GM12878 (cell line): ENCODE data around the gene NEK2. TPM values are rescaled to one million over a fixed set of nuclear protein-coding genes. Genes with fewer than 3 reads are reported as not detected.

ENCODE experiments used
- ATAC-seq: fragments of 200-7000 bp; cut with Tn5 transposase; 3 replicates; pipeline ENCODE4 v1.9.1; 2020; ENCODE audit warnings: mild to moderate bottlenecking, moderate library complexity
- BruUV-seq: library from RNA; stranded (reverse); fragments of 400-500 nt; replicated peaks from 2 replicates; lab custom pipeline; 2021; lab: Mats Ljungman, UMichigan
- CTCF ChIA-PET: fragments of 300-600 bp; sonication (Branson Sonifier 250); formaldehyde crosslinking; extraction: SDS; loops from one replicate; lab custom pipeline; 2021; ENCODE audit warnings: inconsistent platforms; lab: Yijun Ruan, JAX
- POLR2A ChIA-PET: fragments of 350-600 bp; formaldehyde crosslinking; extraction: SDS; loops from one replicate; lab custom pipeline; 2021; ENCODE audit warnings: inconsistent platforms; lab: Charles Lee
- RAD21 ChIA-PET: fragments of 300-600 bp; sonication (Branson Sonifier 250); formaldehyde crosslinking; loops from one replicate; lab custom pipeline; 2023; ENCODE audit warnings: antibody characterized with exemption; ENCODE audit not compliant: unreplicated experiment; lab: Charles Lee
- SMC1A ChIA-PET: fragments of 300-600 bp; sonication (Branson Sonifier 250); formaldehyde crosslinking; loops from one replicate; lab custom pipeline; 2023; ENCODE audit not compliant: unreplicated experiment, uncharacterized antibody; lab: Charles Lee
- DNase-seq: peaks from one replicate; pipeline ENCODE4 v3.0.0-alpha.2; 2011; ENCODE audit warnings: low read depth, low spot score
- FAIRE-seq: peaks from 3 replicates; lab custom pipeline; 2011; peaks lifted over from hg19 to GRCh38; lab: Jason Lieb, UNC
- H2AFZ ChIP-seq: 2 replicates; pipeline ENCODE4 v1.6.0; 2011; ENCODE audit warnings: low read depth, low read length, control low read depth; ENCODE audit not compliant: control insufficient read depth
- H3K27ac ChIP-seq: 2 replicates; pipeline ENCODE4 v1.5.1; 2011; ENCODE audit warnings: control low read depth; ENCODE audit not compliant: control insufficient read depth, insufficient read depth
- H3K27me3 ChIP-seq, 2 experiments: replicated peaks in 1 of 2; 2 replicates each; pipeline versions ENCODE4 v1.6.0 to v1.6.1; 2011; ENCODE audit warnings: low read length in 1 of 2; ENCODE audit not compliant: control insufficient read depth in 2 of 2, insufficient read depth in 2 of 2
- H3K36me3 ChIP-seq, 2 experiments: 2 replicates each; pipeline ENCODE4 v1.5.1; 2011; ENCODE audit warnings: low read length in 1 of 2; ENCODE audit not compliant: control insufficient read depth in 2 of 2, insufficient read depth in 2 of 2
- H3K4me1 ChIP-seq: 2 replicates; pipeline ENCODE4 v1.6.1; 2011; ENCODE audit warnings: mild to moderate bottlenecking, low read length, moderate library complexity, mixed read lengths; ENCODE audit not compliant: control insufficient read depth, insufficient read depth
- H3K4me2 ChIP-seq: 2 replicates; pipeline ENCODE4 v1.6.0; 2011; ENCODE audit warnings: control low read depth; ENCODE audit not compliant: control insufficient read depth, insufficient read depth
- H3K4me3 ChIP-seq: fragments of 200-600 bp; sonication (generic); 2 replicates; pipeline ENCODE4 v1.5.1; 2016
- H3K79me2 ChIP-seq: 2 replicates; pipeline ENCODE4 v1.6.0; 2011; ENCODE audit warnings: low read length; ENCODE audit not compliant: control insufficient read depth, insufficient read depth
- H3K9ac ChIP-seq: 2 replicates; pipeline ENCODE4 v1.8.0; 2011; ENCODE audit warnings: low read length, control low read depth, mixed read lengths; ENCODE audit not compliant: control insufficient read depth, insufficient read depth
- H3K9me3 ChIP-seq: replicated peaks from 3 replicates; pipeline ENCODE4 v1.5.1; 2011; ENCODE audit warnings: mild to moderate bottlenecking, low read length; ENCODE audit not compliant: control insufficient read depth, insufficient read depth
- H4K20me1 ChIP-seq: 2 replicates; pipeline ENCODE4 v1.6.0; 2011; ENCODE audit not compliant: control insufficient read depth, insufficient read depth
- CHD4 ChIP-seq: fragments of 200-600 bp; sonication (generic); IDR thresholded peaks from 2 replicates; pipeline ENCODE4 v1.6.1; 2016; ENCODE audit warnings: mild to moderate bottlenecking
- GABPA ChIP-seq: IDR thresholded peaks from 2 replicates; pipeline ENCODE4 v1.6.1; 2014; ENCODE audit warnings: antibody characterized with exemption, low read depth, mild to moderate bottlenecking, inconsistent platforms
- HDAC2 ChIP-seq: fragments of 200-600 bp; sonication (generic); IDR thresholded peaks from 2 replicates; pipeline ENCODE4 v1.6.1; 2017
- HDGF ChIP-seq: fragments of 450-650 bp; IDR thresholded peaks from 2 replicates; pipeline ENCODE4 v1.6.1; 2016; ENCODE audit warnings: antibody characterized with exemption
- KLF5 ChIP-seq: fragments of 450-650 bp; IDR thresholded peaks from 2 replicates; pipeline ENCODE4 v1.6.1; 2014; ENCODE audit warnings: mild to moderate bottlenecking; ENCODE audit not compliant: partially characterized antibody
- NBN ChIP-seq: fragments of 450-650 bp; IDR thresholded peaks from 2 replicates; pipeline ENCODE4 v1.6.1; 2016
- NR2C2 ChIP-seq: IDR thresholded peaks from 2 replicates; pipeline ENCODE4 v1.6.1; 2011; ENCODE audit warnings: borderline replicate concordance, low read depth; ENCODE audit not compliant: control insufficient read depth, insufficient read length
- PAX8 ChIP-seq: fragments of 450-650 bp; IDR thresholded peaks from 2 replicates; pipeline ENCODE4 v1.6.1; 2017; ENCODE audit warnings: mild to moderate bottlenecking, moderate library complexity
- SREBF1 ChIP-seq: IDR thresholded peaks from 2 replicates; pipeline ENCODE4 v1.6.1; 2012; ENCODE audit warnings: mild to moderate bottlenecking, low read length
- YY1 ChIP-seq: IDR thresholded peaks from 2 replicates; pipeline ENCODE4 v1.6.1; 2011; ENCODE audit warnings: low read depth, mild to moderate bottlenecking, low read length
- ZNF24 ChIP-seq: fragments of 450-650 bp; IDR thresholded peaks from 2 replicates; pipeline ENCODE4 v1.6.1; 2017; ENCODE audit warnings: antibody characterized with exemption, mild to moderate bottlenecking
- ZNF274 ChIP-seq: IDR thresholded peaks from one replicate; pipeline ENCODE4 v1.8.0; 2011; ENCODE audit not compliant: insufficient read length, insufficient read depth
- WGBS: methylation state at CpG from one replicate; pipeline ENCODE4 v1.1.6; 2016; ENCODE audit warnings: low lambda C conversion rate; ENCODE audit not compliant: insufficient replicate concordance, insufficient coverage; ENCODE audit errors: missing lambda C conversion rate; 5-methylcytosine and 5-hydroxymethylcytosine counted together
- in situ Hi-C: fragments of 300-500 bp; cut with MboI; formaldehyde crosslinking; loops from 9 replicates; pipeline ENCODE4 v1.14.3; 2018; ENCODE audit warnings: mixed read lengths
- intact Hi-C: fragments of 100-400 bp; cut with micrococcal nuclease; formaldehyde crosslinking; loops from one replicate; pipeline ENCODE4 v1.14.2; 2022; ENCODE audit not compliant: unreplicated experiment
- polyA plus RNA-seq, 11 experiments: library from polyadenylated mRNA; depleted of rRNA in 4 of 11; unstranded in 6 of 11; stranded (reverse) in 5 of 11; fragments of >200 nt; fragmentation: Nextera tagmentation in 4 of 11; fragmentation: Illumina TruSeq in 1 of 11; extraction: Ambion mirVana in 4 of 11; extraction: Trizol in 1 of 11; gene quantifications; 1 replicate in 1 of 11; 2 replicates in 10 of 11; pipeline versions ENCODE4 v1.2.1 to v1.2.3, GENCODE V29; 2011 to 2016; ENCODE audit warnings: inconsistent platforms in 2 of 11, missing spikeins in 2 of 11, low read depth in 1 of 11
- total RNA-seq, 4 experiments: library from RNA; depleted of rRNA in 3 of 4; stranded (reverse); fragments of >200 nt in 3 of 4; fragmentation: Illumina TruSeq in 1 of 4; extraction: Trizol in 1 of 4; gene quantifications; 2 replicates each; pipeline versions ENCODE4 v1.2.1 to v1.2.3, GENCODE V29; 2013 to 2021
- TF ChIP-seq, protein P1 (sequence below): fragments of 450-650 bp; IDR thresholded peaks from 2 replicates; pipeline ENCODE4 v1.6.1; 2018; ENCODE audit warnings: borderline replicate concordance, mild to moderate bottlenecking; ENCODE audit not compliant: partially characterized antibody
- TF ChIP-seq, protein P2 (sequence below): fragments of 450-650 bp; IDR thresholded peaks from 2 replicates; pipeline ENCODE4 v1.6.1; 2016; ENCODE audit warnings: mild to moderate bottlenecking
- TF ChIP-seq, protein P3 (sequence below): IDR thresholded peaks from 2 replicates; pipeline ENCODE4 v1.6.1; 2012; ENCODE audit warnings: low read depth, low read length, improper control_type of control experiment

The NEK2 gene
- total and polyA plus RNA-seq, 10 of the 15 experiments (the other 5 are each of a cell fraction or from before 2014, with no cell fraction given): 16.7 to 49.7 (median 36.9) TPM

DNA sequence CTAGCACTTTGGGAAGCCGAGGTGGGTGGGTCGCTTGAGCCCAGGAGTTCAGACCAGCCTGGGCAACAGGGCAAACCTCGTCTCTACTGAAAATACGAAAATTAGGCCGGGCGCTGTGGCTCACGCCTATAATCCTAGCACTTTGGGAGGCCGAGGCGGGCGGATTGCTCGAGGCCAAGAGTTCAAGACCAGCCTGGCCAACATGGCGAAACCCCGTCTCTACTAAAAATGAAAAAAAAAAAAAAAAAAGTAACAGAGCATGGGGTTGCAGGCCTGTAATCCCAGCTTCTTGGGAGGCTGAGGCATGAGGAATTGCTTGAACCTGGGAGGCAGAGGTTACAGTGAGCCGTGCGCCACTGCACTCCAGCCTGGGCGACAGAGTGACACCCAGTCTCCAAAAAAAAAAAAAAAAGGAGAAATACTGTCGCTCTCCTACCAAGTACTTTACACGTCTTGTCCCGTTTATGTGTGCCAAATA, 724 bp upstream of the NEK2 start (continued):
- TF ChIP-seq, protein P1, sequence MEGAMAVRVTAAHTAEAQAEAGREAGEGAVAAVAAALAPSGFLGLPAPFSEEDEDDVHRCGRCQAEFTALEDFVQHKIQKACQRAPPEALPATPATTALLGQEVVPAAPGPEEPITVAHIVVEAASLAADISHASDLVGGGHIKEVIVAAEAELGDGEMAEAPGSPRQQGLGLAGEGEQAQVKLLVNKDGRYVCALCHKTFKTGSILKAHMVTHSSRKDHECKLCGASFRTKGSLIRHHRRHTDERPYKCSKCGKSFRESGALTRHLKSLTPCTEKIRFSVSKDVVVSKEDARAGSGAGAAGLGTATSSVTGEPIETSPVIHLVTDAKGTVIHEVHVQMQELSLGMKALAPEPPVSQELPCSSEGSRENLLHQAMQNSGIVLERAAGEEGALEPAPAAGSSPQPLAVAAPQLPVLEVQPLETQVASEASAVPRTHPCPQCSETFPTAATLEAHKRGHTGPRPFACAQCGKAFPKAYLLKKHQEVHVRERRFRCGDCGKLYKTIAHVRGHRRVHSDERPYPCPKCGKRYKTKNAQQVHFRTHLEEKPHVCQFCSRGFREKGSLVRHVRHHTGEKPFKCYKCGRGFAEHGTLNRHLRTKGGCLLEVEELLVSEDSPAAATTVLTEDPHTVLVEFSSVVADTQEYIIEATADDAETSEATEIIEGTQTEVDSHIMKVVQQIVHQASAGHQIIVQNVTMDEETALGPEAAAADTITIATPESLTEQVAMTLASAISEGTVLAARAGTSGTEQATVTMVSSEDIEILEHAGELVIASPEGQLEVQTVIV: no peak
- TF ChIP-seq ZNF24: no peak
- TF ChIP-seq, protein P2, sequence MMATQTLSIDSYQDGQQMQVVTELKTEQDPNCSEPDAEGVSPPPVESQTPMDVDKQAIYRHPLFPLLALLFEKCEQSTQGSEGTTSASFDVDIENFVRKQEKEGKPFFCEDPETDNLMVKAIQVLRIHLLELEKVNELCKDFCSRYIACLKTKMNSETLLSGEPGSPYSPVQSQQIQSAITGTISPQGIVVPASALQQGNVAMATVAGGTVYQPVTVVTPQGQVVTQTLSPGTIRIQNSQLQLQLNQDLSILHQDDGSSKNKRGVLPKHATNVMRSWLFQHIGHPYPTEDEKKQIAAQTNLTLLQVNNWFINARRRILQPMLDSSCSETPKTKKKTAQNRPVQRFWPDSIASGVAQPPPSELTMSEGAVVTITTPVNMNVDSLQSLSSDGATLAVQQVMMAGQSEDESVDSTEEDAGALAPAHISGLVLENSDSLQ: no peak

DNA sequence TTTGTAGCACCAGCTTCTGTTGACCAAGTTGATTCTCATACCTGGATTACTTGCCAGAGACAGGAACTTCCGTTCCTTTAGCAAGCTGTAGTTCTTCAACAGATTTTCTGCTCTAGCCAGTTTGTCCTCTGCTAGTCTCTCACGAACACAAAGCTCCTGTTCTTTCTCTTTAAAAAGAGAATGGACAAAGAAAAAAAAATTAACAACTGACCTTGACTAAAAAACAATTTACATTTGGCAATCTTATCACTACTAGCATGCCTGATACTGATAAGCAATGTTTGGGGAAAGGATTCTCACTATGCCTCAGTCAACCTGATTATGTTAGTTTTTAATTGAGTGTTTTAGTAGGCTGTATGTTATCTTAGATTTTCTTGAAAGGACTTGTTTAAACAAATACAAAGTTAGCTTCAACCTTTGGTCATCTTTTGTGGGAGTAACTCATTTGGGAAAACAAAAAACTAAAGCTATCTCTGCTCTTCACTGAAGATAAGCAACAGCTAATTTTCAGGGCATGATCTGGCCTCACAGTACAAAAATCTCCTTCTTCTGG, 8.3 kb downstream of the NEK2 start:
- Histone ChIP-seq H3K4me2 (no peak overlapping the region), H3K27me3 (no peaks in the 10 kb centered on the region), H3K4me1 (no peaks in the 10 kb centered on the region), H3K79me2 (no peaks in the 10 kb centered on the region; the same call in 1 of the 2 replicates), H4K20me1 (no peaks in the 10 kb centered on the region), H3K36me3 (peaks cover 1 to 15% of the 10 kb centered on the region in 2 experiments; a peak in 3 of 4 replicates), H3K9me3 (no peaks in the 10 kb centered on the region), H3K9ac (no peak overlapping the region), H2AFZ (no peak overlapping the region), H3K27ac (no peak overlapping the region), H3K4me3 (no peak overlapping the region)
- RAD21 ChIA-PET: interaction anchor here (1.1 kb wide), 1 partner anchor 94 kb away, joined by 3 read pairs; no protein-coding TSS in a partner anchor
- no peak for DNase-seq
- POLR2A ChIA-PET: interaction anchor here (1.0 kb wide), 1 partner anchor 9 kb away, joined by 3 read pairs; no protein-coding TSS in a partner anchor
- SMC1A ChIA-PET: interaction anchor here (0.6 to 1.6 kb wide), 3 partner anchors 12 to 19 kb away, joined by 3 to 4 read pairs (median 3); no protein-coding TSS in a partner anchor
- intact Hi-C loops (no loop called here), in situ Hi-C loops (no loop called here)
- BruUV-seq: no TSS peak
- no peak for FAIRE-seq
- CTCF ChIA-PET: interaction anchor here (0.9 to 1.6 kb wide), 4 partner anchors 10 to 32 kb away, joined by 3 to 7 read pairs (median 3); no protein-coding TSS in a partner anchor
- TF ChIP-seq GABPA: no peak
- TF ChIP-seq HDAC2: no peak
- TF ChIP-seq KLF5: no peak
- TF ChIP-seq CHD4: no peak
- TF ChIP-seq, protein P1: no peak
- TF ChIP-seq NR2C2: no peak
- no peak for TF ChIP-seq NBN
- no peak for TF ChIP-seq HDGF
- no peak for TF ChIP-seq ZNF274
- TF ChIP-seq, protein P3, sequence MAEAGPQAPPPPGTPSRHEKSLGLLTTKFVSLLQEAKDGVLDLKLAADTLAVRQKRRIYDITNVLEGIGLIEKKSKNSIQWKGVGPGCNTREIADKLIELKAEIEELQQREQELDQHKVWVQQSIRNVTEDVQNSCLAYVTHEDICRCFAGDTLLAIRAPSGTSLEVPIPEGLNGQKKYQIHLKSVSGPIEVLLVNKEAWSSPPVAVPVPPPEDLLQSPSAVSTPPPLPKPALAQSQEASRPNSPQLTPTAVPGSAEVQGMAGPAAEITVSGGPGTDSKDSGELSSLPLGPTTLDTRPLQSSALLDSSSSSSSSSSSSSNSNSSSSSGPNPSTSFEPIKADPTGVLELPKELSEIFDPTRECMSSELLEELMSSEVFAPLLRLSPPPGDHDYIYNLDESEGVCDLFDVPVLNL: no peak
- TF ChIP-seq YY1: no peak
- TF ChIP-seq PAX8: no peak
- TF ChIP-seq SREBF1: no peak
- 64% methylated on average over 2 of the region's 2 CpGs for WGBS
- ATAC-seq: no peak
